DMS 273 treated with DMSO at 0.1 percent for 48 hours (cell line): Measurements from ENCODE around the gene FBXL5.

ENCODE experiments used
- DNase-seq: peaks from one replicate; lab custom pipeline; 2025; lab: John Stamatoyannopoulos, UW

FBXL5 gene

DNA sequence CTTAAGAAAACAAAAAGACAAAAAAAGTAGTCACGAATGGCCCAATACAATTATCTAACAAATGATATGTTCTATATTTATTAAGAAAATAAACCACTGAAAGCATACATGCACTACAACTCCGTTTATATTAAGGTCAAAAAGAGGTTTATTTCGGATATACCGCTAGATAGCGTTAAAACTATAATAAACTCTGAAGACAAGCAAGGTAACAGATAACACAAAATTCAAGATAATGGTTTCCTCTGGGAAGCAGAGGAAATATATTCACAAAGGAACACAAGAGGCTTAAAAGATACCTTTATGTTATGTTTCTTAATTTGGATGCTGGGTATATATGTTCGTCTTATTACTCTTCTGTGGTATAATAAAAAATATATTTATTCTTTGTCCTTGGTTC, 21.7 kb upstream of the FBXL5 start:
- no peak for DNase-seq

DNA sequence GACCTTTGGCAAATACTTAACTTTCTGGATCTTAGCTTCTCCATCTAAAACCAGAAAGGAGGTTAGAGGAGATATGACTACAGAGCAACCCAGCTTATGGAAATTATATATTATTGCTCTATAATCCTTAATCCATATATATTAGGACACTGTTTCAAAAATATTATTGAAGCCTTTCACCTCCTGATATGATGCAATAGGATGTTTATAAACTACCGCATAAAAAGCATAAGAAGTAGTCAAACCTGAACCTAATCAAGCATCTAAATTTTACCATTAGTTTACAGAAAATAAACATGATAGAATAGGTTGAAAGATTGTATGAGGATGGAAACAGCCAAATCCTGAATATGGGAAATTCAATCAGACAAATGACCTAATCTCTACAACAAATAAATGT, 20.9 kb upstream of the FBXL5 start:
- DNase-seq = no peak

DNA sequence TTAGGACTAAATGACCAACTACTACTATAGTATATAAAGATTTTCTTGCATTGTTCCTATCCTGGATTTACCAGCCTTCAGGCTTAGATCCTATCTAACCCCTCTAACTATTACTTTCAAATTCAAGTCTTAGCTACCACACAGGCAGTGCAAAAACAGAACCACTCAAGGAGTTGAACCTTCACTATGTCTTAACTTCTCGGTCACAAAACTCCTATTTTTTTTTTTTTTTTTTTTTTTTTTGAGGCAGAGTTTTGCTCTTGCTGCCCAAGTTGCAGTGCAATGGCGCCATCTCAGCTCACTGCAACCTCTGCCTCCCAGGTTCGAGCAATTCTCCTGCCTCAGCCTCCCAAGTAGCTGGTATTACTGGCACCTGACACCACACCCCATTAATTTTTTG, 20.2 kb upstream of the FBXL5 start:
- no peak for DNase-seq

DNA sequence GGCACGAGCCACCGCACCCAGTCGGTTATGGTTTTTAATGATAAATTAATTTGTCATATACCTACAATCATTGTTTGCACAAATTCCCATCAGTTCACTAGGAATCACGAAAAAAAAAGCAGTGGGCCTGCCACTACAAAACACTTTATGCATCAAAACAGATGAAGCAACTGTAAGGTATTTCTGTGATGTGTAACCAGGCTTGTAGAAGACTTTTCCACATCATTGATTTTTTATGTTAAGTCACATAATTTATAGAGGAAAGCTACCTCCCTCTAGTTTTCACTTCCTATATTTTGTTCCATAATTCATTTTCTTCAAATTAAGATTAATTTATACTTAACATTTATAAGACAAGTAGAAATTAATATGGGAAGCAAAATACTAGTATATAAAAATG, 19.8 kb upstream of the FBXL5 start:
- DNase-seq = no peak

DNA sequence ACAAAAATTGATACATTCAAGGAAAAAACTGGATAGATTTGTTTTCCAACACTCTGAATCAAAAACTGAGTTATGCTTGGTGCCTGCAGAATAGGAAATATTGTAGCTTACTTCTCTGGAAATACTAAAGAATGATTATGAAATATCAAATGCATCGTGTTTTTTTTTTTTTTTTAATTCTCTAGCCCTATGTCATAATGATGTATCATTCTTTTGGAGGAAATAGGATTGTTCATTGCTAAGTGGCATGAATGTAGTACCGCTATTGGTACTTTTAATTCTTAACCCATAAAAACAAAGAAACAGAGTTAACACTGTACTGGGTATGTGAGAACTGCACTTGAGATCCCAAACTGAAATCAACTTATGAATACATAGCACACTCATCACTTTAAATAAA, 18.9 kb upstream of the FBXL5 start:
- no peak for DNase-seq

DNA sequence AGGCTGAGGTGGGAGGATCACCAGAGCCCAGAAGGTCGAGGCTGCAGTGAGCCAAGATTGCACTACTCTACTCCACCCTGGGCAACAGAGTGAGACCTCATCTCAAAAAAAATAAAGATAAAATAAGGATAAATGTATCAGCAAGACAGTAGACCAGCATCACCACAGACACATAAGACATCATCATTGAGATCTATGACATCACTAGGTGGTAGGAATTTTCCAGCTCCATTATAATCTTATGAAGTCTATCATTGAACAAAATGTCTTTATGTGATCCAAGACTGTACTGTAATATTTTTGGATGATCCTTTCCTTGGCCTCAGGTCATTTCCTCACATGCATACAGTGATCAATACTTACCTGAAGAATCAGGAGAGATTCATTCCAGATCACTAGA, 18.2 kb upstream of the FBXL5 start:
- no peak for DNase-seq

DNA sequence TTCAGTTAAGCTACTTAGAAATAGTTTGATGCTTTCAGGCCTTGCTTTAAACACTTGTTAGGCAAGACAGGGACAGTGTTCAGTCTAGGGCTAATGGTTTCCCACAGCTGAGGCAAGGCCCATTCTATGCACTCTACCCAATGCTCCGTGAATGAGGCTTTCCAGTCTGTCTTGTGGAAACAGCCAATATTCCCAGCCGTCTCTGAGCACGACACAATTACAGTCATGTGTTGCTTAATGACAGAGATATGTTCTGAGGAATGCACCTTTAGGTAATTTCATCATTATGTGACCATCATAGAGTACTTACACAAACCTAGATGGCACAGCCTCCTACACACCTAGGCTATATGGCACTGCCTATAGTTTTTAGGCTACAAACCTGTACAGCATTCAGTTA, 16.9 kb upstream of the FBXL5 start:
- DNase-seq = no peak

DNA sequence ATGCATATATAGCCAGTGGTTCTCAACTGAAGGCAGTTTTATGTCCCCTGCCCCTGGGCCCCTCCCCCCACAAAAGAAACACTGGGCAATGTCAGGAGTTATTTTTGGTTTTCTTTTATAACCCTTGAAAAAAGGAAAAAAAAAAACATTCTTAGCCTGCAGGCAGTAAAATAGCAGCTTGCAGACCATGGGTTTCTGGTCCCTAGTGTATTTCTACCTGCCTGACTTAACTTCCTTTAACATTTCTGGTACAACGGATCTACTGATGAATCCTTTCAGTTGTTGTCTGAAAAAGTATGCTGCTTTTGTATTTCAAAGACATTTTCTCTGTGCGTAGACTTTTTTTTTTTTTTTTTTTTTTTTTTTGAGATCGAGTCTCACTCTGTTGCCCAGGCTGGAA, 15.4 kb upstream of the FBXL5 start:
- no peak for DNase-seq

DNA sequence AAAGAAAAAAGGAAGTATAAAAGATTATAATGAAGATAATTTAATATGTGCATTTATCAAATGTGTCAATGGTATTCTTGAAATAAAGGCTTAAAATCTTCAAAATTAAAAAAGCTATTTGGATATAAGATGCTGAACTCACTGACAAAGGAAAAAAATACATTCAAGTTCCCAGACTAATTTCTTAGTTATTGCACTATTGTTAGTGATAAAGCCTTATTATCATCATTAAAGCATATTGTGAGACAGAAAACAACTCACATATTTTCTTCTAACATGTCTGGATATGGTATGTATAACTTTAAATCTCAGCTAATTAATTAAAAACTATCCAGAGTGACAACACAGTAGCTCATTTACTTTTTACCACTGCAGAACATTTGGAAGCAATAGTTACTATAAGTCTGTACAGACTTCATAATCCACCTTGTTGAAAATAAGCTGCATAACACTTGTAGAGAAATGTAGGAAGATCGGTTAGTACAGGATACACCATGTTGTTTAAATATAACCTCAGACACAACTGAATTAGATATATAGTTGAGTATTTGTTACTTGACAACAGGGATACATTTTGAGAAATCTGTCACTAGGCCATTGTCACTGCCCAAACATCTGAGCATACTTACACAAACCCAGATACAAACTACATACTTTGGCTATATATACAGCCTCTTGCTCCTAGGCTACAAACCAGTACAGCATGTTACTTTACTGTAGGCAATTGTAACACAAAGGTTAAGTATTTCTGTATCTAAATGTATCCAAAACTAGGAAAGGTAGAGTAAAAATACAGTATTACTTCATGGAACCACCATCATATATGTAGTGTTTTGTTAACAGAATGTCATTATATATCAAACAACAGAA, 13.6 kb upstream of the FBXL5 start:
- DNase-seq = no peak

DNA sequence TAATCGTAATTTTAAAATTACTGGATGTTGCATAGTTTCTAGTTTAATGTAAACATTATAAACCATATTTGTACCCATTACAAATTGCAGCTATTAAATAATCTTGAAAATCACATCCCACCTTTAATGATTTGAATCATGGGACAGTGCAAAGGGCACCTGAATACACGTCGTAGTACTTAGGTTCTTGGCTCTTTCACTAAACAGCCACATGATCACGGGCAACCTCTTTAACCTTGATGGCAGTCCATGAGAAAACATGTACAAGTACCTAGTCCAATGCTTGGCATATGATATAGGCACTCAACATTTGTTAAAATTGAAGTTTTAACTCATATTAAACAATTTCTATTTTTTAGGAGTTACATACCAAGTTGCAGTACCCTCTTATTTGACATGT, 11.8 kb upstream of the FBXL5 start:
- DNase-seq = no peak

DNA sequence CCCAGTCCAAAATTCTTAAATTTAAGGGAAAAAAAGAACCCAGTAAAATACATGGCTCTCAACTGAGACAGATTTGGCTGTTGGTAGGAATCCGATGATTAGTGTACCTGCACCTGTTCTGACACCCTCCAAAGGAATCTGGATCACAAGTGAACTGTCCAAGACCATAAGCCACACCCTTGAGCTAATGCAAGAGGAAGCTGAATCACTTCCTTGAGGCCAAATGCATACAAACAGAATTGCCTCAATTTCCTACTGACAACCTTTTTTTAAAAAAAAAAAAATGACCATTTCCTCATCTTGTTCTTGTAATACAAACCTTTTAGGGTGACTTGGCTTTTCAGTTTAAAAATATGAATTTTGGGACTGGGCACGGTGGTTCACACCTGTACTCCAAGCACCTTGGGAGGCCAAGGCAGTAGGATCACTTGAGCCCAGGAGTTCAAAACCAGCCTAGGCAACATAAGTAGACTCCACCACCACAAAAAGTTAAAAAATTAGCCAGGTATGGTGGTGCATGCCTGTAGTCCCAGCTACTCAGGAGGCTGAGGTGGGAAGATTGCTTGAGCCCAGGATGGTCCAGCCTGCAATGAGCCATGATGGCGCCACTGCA, 10.7 kb upstream of the FBXL5 start:
- no peak for DNase-seq

DNA sequence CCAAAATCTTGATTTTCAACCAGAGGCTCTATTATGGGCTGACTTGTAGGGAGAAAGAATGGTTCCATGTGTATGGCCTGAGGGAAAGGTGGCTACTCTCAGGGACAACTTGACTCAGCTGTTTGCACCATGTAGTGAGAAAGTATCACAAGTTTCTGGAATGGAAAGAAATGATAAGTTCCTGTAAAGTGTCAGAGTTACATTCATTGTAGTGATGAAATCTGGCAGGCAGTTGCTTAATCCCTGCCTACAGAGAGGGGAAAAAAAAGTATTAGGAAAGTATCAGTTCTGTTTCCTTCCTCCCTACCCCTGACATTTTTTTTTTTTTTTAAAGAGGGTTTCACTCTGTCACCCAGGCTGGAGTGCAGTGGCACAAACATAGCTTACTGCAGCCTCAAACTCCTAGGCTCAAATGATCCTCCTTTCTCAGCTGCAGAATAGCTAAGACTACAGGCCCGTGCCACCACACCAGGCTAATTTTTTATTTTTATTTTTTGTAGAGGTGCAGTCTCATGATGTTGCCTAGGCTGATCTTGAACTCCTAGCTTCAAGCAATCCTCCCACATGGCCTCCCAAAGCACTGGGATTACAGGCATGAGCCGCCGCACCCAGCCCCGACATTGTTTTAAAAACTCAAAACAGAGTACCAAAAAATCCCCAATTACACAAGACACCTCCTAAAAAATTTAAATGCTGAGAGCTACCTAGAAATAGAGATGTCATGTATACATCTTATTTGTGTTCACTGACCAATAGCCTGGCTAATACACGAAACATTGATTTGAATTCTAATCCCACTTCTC, 4.8 kb upstream of the FBXL5 start:
- no peak for DNase-seq

DNA sequence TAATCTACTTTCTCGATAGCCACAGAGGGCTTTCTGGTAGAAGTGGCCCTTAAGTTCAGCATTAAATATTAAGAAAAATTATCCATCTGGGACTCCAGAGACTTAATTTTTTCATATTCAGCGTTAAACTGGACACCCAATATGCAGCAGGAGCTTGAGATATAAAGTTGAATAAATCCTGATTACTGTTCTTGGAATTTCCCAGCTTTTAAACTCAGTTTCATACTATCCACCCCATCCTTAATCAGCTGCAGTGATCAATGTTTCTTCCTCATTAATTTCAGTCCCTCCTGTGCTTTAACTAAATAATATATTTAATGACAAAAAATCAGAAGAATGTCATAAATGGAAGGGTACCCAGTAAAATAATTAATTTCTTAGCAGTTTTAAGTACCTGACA, 3.6 kb upstream of the FBXL5 start:
- no peak for DNase-seq

DNA sequence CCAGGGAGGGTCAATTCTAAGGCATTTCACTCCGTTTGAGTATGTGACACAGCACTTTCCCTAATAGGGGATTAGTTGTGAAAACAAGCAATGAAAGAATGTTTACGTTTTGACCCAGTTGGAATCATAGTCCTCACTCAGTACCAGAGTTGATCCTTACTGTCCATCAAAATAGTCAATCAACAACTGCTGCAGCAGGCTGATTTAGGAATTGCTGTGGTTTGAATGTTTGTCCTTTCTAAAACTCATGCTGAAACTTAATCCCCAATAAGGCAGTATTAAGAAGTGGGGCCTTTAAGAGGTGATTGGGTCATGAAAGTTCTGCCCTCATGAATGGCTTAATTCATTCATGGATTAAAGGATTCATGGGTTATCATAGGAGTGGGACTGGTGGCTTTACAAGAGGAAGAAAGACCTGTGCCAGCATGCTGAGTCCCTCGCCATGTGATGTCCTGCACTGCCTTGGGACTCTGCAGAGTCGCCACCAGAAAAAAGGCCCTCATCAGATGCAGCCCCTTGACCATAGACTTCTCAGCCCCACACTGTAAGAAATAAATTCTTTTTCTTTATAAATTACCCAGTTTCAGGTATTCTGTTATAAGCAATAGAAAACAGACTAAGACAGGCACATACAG, 3.1 kb upstream of the FBXL5 start:
- DNase-seq = no peak

DNA sequence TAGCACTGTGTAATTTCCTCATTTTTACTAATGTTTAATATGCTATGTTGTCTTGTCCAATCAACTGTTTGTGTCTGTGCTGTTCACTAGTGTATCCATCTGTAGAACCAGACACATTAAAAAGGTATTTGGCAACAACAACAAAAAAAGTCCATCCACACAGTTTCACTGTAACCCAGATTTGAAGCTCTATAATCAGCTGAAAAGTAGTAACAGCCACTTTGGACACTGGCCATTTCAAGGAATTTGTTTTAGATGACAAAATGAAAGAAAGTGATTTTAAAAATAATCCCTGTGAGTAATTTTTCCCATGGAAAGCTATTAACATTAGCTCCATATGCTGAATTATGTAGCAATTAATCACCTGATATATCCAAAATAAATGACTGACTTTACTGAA, 2.2 kb upstream of the FBXL5 start:
- DNase-seq = no peak

DNA sequence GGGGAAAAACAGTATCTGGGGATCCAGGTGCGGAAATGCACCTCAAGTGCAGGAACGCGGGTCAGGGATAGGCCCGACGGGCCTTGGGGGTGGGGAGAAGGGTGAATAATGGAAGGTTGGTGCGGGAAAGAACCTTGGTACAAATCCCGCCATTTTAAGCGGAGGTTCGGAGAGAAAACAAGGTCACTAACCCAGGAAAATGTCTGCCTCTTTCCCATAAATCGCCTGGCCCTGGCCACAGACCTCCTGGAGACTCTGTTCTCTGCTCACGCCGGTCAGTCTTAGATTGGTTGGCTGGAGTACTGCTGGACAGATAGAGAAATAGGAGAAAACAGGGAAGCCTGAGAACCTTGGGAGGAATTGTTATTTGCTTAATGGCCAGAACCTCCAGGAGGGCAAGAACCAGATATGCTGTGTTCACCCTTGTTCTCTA, 897 bp upstream of the FBXL5 start:
- DNase-seq = no peak

DNA sequence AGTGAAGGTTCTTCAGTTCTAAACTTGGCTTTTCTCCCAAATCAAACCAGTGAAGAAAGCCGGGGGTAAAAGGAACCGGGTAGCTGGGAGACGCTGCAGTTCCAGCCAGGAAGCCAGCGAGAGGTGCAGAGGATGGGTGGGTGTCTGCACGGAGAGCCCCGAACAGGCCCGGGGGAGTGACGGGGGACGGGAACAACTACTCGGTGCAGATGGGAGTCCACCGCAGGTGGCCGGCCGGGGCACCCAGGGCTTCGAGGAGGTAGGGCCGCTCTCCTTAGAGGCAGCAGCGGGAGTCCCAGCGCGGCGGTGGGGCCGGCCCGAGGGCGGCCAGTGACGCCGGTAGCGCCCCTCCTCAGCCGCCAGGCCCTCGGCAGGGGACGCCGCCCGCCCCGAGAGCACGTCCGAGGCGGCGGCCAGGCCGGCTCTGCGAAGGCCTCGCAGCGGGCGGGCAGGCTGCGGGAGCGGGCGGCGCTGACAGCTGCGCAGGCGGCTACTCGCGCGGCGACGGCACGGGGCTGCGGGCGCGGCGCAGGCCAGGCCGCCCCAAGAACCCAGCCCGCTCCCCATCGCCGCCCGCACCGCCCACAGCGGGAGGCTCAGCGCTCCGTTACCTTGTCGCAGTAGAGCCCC, 449 bp downstream of the FBXL5 start:
- DNase-seq = no peak

DNA sequence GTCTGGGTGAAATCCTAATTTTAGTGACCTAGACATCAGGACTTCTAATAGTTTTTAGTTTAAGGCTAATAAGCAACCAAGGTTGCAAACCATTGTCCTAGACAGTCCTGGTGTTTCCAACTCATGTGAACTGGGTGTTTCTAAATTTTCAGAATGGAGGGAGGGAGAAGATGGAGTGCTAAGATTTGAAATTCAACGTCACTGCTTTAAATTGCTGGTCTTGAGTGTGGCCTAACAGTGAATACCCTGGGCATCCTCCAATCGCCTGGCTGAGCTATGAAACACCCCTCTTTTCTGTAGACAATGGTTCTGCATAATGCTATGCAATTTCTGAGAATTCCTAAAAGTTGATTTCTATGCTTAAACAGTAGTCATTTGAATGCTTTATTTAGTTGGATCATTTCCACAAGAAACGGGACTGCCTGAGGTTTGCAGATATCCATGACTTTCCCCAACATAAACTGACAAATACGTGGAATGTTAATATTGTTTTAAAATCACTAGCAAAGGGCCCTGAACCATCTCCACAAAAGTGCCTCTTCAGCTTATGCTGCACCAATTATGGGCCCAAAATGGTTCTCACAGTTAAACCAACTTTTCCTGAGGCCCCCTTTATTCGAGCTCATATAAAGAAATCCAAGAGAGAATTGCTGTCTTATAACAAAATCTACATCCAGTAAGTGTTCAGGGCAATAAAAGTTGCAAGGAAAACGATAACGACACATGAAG, 1.1 kb downstream of the FBXL5 start:
- DNase-seq = no peak

DNA sequence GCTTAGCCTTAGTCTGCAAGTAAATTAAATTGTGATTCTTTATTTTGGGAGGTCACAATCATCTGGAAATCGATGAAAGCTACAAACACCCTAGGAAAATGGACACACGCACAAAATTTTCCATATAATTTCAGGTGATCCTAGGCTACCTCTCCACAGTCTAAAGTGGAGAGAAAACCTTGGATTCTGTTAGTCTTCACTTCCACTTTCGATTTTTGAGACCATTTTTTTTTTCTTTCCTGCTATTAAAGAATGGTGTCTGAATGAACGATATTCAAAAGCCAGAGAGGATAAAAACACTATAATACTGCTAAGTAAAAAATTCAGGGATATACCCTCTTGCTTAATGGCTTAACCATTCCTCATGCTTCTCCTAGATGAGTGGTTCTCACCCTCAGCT, 1.7 kb downstream of the FBXL5 start:
- DNase-seq = no peak

DNA sequence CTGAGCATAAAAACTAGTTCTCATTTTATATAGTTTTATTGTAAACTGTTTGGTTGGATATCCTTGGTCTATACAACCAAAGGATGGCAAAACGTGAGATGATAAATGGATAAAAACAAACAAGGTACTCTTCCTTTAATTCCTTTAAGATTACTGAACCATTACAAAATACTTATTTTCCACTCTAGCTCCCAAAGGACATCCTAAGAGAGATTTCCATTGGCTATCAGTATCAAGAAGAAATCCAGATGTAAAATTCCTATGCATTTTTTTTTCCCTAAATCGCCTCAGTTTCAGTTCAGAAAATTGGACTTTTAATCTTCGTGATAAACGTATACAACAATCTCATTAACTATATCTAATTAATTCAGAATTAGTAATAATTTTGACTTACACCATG, 2.3 kb downstream of the FBXL5 start:
- no peak for DNase-seq

DNA sequence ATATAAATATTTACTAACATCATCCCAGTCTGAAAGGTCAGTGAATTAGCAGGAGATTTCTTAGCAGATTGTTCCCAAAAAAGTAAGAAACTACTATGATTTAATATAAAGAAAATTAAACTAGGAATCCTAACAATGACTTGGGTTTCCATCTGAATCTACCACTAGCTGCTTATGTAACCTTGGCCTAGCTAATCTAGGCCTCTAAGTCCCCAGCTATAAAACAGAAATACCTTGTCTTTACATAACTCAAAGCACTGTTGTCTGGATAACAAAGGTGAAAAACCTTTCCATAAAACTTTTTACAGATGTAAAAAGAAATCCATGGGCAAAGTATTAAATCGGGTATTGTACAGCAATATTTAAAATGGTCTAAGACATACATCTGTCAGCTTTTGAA, 3.0 kb downstream of the FBXL5 start:
- DNase-seq = no peak
